Subcutaneous adipose tissue (tissue), 4 donors: Measurements from ENCODE around the gene KCTD18. TPM values are rescaled to one million over a fixed set of nuclear protein-coding genes. Genes with fewer than 3 reads are reported as not detected.

ENCODE experiments used
- CTCF ChIP-seq: fragments of 450-650 bp; IDR thresholded peaks from one replicate; pipeline ENCODE4 v1.5.1; 2016; ENCODE audit warnings: low read depth, mild to moderate bottlenecking, control low read depth, antibody characterized with exemption, moderate library complexity
- total RNA-seq, 4 donors: library from RNA; depleted of rRNA; stranded (reverse); fragments of >200 nt; gene quantifications; one replicate each; pipeline ENCODE4 v1.1.0, GENCODE V29; 2016

The KCTD18 gene
- total RNA-seq, 4 donors from 2014 or later, result 18.9 to 26.0 (median 22.1) TPM

- TF ChIP-seq CTCF, result no peak
Measured at GRCh38 chr2:200502196-200502595, 7.7 kb downstream of the KCTD18 start.

GRCh38 chr2:200498402-200499162 is 11.3 kb downstream of the KCTD18 start:
- no peak for TF ChIP-seq CTCF

GRCh38 chr2:200496696-200497095 is 13.2 kb downstream of the KCTD18 start:
- no peak for TF ChIP-seq CTCF

- no peak for TF ChIP-seq CTCF
Measured at GRCh38 chr2:200494048-200494447, 15.8 kb downstream of the KCTD18 start.

- no peak for TF ChIP-seq CTCF
Measured at GRCh38 chr2:200492656-200493055, 17.2 kb downstream of the KCTD18 start.

- no peak for TF ChIP-seq CTCF
Measured at GRCh38 chr2:200490001-200490400, 19.9 kb downstream of the KCTD18 start.

- no peak for TF ChIP-seq CTCF
Measured at GRCh38 chr2:200488169-200488568, 21.7 kb downstream of the KCTD18 start.
